GM19324 (cell line): ENCODE data around the gene HYAL2.

Source experiments
- ATAC-seq: cut with Tn5 transposase; IDR thresholded peaks from one replicate; pipeline ENCODE4 v1.9.1; 2021; ENCODE audit warnings: mild to moderate bottlenecking, moderate library complexity; ENCODE audit not compliant: unreplicated experiment, low FRiP score

HYAL2 gene, protein sequence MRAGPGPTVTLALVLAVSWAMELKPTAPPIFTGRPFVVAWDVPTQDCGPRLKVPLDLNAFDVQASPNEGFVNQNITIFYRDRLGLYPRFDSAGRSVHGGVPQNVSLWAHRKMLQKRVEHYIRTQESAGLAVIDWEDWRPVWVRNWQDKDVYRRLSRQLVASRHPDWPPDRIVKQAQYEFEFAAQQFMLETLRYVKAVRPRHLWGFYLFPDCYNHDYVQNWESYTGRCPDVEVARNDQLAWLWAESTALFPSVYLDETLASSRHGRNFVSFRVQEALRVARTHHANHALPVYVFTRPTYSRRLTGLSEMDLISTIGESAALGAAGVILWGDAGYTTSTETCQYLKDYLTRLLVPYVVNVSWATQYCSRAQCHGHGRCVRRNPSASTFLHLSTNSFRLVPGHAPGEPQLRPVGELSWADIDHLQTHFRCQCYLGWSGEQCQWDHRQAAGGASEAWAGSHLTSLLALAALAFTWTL

DNA sequence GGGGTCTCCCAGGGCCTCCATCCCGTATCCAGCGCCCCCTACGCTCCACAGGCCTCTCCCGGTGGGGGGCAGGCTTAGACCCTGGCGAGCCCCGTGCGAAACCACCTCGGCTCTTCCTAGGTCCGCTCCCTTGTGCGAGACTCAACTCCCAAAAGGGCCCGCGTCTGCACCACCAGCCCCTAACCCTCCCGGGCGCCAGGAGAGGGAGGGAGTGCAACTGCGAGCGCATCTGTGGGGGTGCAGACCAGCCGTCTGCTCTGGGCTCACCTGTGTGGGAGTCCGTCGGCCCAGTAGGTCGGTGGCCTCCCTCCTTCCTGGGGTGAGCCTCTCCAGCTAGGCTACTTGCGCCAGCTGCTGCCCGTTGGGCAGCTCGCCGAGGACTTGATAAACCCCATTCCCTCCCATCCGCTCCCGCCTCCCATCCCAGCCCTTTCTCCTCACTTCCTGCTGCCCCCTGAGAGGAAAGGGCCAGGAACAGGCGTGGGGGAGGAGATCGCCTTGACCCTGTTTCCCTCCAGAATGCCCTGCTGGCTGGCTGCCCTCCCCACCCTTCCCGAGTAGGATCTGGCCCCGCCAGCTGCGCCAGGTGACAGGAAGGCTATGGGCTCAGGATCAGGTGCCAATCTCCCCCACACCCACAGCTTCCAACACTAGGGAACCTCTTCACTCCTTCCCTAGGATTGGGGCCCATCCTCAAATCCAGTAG lies at the start of gene HYAL2:
Gene HYAL2, minus strand, starts transcription at position 360 of the 706 bp plus-strand sequence. CDS start 2,256 bp downstream, outside the sequence.
- no peak for ATAC-seq

DNA sequence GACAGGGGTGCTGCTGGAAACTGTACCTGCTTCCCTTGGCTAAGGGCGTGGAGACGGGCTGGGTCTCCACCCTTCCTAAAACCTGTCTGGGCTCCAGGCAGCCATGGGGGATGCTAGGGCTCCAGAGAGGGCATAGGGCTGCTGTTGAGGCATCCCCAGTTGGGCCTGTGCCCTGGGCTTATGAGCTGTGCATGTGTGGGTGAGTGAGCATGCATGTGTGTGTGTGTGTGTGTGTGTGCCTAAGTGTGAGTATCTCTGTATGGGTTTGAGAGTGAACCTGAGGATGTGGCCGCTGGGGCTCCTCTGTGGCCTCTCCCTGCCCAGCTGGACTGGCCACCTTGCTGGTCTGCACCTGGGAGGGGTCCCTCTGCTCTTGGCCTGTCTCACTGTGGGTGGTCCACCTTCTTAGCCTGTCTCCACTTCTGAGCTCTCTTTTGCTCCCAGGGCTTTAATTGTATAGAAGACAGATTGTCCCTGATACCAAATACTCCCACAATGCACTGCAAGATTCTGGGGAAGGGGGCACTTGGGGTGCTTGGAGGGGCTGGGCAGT lies 48.7 kb upstream of the HYAL2 start:
- ATAC-seq: no peak

DNA sequence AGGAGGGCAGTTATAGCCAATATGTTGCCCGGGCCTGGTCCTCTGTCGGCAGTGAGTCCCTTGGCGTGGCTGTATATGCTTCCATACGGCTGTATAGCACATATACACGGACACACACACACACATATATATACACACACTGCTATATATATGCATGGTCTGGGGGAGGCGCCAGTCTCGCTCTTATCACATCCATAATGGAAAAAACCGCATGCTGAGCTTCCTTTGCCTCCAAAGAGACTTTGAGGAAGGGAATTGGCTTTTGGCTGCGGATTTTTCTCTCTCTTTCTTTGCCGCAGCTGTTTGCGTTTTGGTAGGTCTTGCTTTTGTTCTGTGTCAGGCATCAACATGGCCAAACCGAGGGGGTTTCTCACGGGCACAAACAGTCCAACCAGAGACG lies 48.0 kb upstream of the HYAL2 start:
- ATAC-seq: no peak

DNA sequence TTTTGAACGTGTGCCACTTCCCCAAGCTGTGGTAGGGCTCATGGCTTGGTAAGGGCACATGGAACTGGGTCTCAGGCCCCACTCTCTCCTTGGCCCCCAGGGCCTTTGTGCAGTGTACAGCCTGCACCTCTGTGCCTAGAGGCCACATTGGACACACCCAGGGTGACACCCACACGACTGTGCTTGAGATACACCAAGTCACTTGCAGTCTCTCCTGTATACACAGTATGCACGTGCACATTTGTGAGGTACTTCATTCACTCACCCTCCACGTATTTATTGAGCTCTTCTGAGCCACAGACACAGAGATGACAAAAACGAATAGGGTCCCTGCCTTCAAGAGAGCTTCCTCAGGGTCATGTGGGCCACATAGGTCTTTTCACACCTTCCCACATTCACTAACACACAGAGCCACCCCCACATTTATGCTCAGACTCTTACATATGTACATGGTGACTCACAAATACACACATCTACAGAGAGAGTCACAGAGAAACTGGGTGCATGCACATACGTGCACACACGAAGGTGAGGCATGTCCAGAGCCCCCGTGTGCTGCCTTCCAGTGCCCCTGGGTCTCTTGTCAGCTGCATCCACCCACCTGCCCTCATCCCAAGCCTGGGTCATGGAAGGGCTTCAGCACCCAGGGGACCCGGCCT lies 46.6 kb upstream of the HYAL2 start:
- no peak for ATAC-seq

DNA sequence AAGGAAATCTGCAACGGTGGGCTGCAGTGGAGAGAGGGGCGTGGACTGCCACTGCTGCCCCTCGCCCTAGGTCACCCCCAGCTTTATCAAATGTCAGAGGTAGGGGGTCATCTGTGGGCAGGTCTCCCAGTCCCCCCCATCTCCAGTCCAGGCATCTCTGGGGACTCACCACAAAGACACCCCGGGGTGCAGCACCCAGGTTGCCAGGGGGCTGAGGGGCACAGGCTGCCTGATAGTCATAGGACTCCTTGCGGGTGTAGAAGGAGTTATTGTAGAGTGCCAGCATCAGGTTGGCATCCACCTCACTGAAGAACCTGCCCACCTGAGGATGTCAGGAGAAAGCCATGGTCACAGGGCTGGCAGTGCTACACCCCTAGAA lies 43.3 kb upstream of the HYAL2 start:
- ATAC-seq: no peak

DNA sequence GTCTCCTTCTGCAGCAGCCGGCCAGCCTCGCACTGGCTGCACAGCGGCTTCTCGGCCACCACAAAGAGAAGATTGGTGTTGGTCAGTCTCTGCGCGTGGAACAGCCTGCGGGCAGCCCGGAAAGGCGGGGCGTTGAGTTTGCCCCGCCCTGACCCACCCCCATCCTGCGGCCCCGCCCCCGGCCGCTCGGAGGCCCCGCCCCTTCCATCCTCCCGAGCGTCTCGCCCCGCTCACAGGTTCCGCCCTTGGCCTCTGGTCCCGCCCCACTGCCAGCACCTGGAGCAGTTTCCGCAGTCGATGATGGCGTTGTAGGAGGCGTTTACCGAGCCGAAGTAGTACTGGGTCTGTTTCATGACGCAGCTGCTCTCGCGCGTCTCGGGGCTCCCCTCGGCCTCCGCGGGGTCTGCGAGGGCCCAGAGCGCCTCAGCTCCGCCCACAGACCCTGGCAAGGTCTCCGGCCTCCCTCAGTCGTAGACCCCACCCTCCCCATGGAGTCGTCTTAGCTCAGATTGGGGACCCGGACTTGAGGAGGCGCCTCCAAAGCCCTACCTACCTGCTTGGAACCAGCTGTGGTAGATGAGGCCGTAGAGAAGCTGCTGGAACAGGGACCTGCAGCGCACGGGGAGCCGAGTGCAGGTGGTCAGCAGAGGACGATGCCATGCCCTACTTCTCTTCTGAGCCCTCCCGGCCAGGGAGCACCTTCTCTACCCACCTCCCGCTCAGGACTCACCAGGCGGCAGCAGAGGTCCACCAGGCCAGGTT lies 42.7 kb upstream of the HYAL2 start:
- peak; percentile 79 for ATAC-seq

DNA sequence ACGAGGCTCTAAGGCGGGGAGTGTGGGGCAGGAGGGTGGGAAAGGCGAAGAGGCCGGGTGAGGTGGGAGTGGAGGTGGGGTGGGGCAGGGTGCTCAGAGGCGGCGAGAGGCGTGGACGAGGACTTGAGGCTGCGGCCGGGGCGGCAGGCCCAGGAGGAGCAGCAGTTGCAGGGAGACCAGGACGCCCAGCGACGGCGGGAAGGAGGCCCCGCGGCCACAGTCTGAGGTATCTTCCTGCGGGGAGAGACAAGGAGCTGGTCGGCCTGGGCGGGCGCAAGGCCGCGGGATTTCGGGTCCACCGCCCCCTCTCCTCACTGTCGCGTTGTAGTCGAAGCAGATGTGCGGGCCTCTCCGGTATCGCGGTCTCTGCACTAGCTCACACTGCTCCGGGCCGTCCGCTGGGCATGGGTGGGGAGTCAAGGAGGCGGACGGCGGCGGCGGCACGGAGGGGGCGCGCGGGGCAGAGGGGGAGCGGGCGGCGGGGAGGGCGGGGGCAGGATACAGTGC lies 42.1 kb upstream of the HYAL2 start:
- no peak for ATAC-seq

DNA sequence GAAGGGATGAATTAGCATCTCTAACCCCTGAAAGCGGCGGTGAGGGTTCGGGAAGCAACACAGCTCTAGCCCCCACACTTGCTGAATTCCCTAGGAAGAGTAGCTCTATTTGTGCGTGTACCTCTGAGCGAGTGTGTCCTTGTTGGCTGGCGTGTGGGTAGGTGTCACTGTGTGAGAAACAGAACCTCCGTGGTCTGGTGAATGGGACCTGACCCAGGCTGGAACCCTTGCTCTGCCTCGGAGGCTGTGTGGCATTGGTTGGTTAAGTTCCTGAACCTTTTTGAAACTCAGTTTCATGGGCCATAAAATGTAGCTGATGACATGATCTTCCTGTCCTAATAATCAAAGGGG lies 37.2 kb upstream of the HYAL2 start:
- no peak for ATAC-seq

DNA sequence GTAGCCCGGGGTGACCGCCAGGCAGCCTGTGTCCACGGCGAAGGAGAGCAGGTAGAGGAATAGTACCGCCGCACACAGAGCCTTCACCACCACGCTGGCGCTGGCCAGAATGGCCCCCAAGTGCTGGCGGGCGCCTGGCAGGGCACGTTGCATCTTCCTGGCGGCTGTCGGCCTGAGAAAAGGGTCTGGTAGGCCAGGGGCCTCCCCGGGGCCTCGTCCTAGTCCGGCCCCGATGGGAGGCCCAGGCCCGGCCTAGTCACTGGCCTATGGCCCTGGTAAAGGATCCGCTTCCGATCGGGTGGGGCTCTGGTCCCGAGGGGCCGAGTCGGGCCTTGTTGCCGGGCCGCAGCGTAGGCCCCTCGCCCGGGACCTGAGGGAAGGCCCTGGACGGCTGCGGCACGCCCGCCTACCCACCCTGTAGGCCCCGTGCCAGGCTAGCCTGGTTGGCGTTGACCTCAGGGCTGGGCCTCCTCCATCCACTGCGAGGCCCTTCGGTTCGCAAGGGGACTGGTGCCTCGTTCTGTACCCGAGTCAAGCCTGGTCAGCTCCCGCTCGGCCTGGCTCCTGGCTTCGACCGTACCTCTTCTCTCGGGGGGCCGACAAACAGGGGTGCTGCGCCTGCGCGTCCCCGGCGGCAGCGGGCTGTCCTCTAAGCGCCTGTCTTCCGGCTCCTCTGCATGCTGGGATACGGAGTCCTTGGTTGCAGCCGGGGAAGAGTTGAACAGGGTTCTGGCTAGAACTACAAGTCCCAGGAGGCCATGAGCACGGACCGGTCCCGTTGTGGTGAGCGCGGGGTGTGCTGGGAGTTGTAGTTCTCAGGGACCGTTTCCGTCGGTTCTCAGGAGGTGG lies 36.6 kb upstream of the HYAL2 start, which contains the start of gene TMEM115:
Gene TMEM115, minus strand, starts transcription at position 611 of the 849 bp plus-strand sequence. Its CDS starts 458 bp downstream, at position 153.
- ATAC-seq: peak; percentile 97

DNA sequence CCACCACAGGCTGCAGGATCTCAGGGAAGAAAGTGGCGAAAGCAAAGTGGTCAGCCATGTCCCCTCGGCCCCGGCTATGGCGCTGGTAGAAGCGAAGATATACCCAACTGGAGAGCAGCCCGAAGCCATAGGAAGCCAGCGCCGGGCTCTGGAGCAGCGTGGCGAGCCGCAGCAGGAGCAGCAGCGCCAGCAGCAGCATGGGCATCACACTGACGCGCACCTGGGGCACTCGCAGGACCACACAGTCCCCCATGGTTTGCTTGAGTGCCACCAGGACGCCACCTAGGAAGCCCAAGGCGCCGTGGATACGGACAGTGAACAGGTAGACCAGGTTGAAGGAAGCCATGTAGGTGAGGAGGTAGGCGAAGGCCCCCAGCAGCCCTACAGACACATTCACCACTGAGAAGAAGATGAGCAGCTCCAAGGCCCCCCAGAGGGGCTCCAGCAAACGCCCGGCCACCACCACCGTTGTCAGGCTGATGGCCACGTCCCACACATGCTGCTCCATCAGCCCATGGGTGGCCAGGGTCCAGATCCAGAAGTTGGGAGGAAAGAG lies 35.9 kb upstream of the HYAL2 start:
- ATAC-seq: no peak

DNA sequence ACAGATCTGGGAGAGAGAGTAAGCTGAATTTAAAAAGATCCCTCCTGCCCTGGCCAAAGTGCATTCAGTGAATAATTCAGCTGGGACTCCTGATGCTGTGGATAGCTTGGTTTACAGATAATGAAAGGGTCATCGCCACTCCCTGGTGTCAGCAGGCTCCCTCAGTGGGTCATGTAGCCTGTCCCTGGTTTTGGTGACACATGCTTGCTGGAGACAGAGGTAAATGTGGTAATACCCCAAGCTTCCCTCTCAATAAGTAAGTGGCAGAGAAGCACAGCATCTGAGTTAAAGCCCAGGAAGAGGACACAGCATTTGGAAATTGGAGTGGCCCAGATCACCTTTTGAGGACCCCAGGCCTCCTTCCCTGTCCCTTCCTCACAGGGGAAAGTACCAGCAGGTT lies 34.9 kb upstream of the HYAL2 start:
- no peak for ATAC-seq

DNA sequence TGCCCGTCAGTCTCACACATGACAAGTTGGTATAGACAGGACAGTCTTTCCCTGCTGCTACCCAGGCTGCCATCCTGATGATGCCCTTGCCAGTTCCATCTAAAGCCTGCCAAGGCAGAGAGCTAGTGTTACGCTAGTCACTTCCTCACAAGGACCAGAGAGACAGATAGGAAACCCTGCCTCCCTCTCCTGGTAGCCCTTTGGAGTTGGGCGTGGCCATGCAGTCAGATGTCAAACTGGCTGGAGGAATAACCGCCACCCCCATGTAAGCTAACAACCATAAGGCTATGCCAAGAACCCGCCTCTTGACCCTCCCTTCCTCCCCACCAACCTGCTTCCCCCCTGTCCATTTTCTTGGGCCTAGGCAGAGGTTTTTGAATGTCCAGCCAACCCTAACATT lies 34.0 kb upstream of the HYAL2 start:
- no peak for ATAC-seq

DNA sequence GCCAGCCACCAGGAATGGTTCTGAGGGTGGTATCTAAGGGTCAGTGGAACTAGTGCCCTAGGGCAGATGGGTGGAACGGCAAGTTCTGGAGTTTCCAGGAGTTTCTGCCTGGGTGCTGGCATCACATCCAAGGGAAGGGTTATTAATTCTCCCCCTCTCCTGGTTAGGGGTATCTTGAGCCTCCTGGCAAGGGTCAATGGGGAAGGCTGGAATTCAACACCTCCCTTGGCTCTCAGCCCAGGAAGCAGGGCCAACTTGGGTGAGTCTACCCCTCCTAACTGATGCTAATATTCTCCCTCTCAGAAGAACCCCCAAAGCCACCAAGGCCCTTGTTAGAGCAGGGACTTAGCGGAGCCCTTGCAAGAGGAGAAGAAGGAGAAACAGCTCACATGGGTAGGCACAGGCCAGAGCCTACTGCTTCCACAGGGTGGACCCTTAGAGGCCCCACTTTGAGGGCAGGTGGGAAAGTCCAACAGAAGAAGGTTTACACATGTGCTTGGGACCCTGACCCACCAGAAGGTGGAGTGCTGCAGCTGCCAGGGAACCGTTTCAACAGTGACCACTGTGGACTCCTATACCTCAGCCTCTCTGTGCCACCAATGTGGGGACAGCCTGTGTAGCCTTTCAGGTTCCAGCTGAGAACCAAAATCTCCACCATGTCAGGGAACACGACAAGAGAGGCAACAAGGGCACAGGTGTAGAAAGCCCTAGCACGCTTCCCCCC lies 33.4 kb upstream of the HYAL2 start:
- no peak for ATAC-seq

DNA sequence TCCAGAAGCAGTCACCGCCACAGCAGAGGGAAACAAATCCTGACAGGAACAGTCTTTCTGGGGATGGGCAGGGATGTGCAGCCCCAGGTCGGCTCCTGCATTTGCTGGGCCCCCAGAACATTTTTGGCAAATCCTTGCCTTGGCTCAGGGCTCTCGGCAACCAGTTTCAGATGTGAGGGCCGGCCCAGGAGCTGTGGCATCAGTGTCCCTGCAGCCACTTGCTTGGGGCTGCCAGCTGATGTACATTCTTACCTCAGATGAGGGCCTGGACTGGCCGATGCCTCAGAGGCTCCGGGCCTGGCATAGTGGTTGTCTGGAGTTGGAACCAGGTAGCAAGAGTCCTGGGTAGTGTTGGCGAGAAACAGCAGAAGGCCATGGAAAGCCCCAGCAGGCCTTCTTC lies 32.3 kb upstream of the HYAL2 start:
- no peak for ATAC-seq

DNA sequence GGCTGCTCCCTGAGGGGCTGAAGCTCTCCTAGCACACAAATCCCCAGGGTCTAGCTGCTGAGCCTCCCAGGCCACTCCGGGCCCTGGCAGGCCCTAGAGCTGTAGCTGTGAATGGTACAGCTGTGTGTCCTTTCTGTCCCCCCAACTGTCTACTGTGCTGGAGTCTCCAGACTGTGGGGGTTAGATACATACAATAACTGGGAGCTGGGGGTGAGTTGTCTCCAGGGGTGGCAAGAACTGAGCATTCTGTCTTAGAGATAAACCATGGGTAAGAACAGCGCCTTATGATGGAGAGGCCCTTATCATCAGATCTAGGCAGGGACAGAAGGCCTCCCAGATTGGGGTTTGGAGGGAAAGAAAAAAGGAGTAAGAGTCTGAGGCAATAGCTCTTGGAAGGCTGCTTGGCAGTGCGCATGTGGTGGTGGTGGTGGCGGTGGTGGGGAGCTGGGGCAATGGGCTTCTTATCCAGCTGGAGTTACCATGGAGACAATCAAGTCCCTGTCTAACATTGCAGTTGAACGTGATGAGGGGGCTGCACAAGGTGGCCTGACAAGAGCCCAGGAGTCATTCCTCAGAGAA lies 31.7 kb upstream of the HYAL2 start:
- ATAC-seq: no peak

DNA sequence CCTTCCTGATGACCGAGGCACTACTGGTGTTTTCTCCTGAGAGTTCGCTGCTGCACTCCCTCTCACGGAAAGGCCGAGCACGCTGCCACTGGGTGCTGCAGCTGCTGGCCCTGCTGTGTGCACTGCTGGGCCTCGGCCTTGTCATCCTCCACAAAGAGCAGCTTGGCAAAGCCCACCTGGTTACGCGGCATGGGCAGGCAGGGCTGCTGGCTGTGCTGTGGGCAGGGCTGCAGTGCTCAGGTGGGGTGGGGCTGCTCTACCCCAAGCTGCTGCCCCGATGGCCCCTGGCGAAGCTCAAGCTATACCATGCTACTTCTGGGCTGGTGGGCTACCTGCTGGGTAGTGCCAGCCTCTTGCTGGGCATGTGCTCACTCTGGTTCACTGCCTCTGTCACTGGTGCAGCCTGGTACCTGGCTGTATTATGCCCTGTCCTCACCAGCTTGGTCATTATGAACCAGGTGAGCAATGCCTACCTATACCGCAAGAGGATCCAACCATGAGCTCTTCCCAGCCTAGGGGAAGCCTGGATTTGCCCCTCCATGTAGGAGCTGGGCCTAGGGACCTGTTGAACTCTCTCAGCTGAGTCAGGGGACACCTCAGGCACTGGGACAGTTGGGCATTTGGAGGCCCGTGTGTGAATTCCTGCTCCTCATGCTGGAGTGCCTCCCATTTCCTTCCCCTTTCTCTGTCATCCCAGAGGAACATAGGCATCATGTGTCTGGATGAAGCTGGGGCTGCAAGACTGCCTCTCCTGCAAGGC lies 30.9 kb upstream of the HYAL2 start:
- no peak for ATAC-seq

DNA sequence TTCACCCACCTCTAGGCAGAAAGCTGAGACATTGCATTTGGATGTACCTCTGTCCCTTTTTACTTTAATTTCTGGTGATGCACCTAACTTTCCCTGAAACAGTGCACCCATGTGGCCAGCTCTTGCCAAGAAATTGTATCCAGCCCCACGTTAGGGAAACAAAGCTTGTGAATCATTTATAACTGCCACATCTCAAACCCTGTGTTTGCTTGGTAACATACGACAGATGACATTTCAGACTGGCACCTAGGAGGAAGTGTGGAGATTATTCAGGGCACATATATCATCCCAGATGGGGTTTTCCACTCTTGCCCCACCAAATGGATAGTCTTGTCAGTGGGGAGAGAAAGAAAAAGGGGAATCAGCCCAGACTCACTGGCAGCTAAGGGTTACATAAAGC lies 30.2 kb upstream of the HYAL2 start:
- no peak for ATAC-seq
